Heart left ventricle (tissue), 16 donors: Measurements from ENCODE around the gene AFF3. TPM values are rescaled to one million over a fixed set of nuclear protein-coding genes. Genes with fewer than 3 reads are reported as not detected.

Source experiments
- ATAC-seq, 4 donors: fragments of 200-7000 bp; cut with Tn5 transposase; one replicate each; pipeline ENCODE4 v1.9.1; 2020 to 2022; ENCODE audit warnings: moderate library complexity in 4 of 4, mild to moderate bottlenecking in 3 of 4, moderate number of reproducible peaks in 1 of 4
- DNase-seq, 5 donors: peaks; one replicate each; pipeline ENCODE4 v3.0.0-alpha.2; 2020
- H3K27ac ChIP-seq, 12 donors: fragments of 200-600 bp; sonication (generic) in 4 of 12; one replicate each; pipeline versions ENCODE4 v1.5.0 to v1.8.0; 2016 to 2022; ENCODE audit warnings: mild to moderate bottlenecking in 2 of 12
- H3K27me3 ChIP-seq, 9 donors: fragments of 200-600 bp; sonication (generic) in 2 of 9; one replicate each; pipeline versions ENCODE4 v1.5.1 to v1.8.0; 2016 to 2022; ENCODE audit warnings: mild to moderate bottlenecking in 3 of 9
- H3K36me3 ChIP-seq, 9 donors: fragments of 200-600 bp; sonication (generic) in 2 of 9; one replicate each; pipeline versions ENCODE4 v1.5.0 to v1.8.0; 2018 to 2022; ENCODE audit warnings: mild to moderate bottlenecking in 2 of 9
- H3K4me1 ChIP-seq, 12 donors: fragments of 200-600 bp; sonication (generic) in 4 of 12; one replicate each; pipeline versions ENCODE4 v1.5.0 to v1.8.0; 2016 to 2022; ENCODE audit warnings: mild to moderate bottlenecking in 3 of 12
- H3K4me3 ChIP-seq, 12 donors: fragments of 200-600 bp; sonication (generic) in 4 of 12; one replicate each; pipeline versions ENCODE4 v1.5.0 to v1.8.0; 2017 to 2022; ENCODE audit warnings: mild to moderate bottlenecking in 9 of 12, moderate library complexity in 4 of 12
- H3K9me3 ChIP-seq, 12 donors: fragments of 200-600 bp; sonication (generic) in 4 of 12; one replicate each; pipeline versions ENCODE4 v1.5.0 to v1.8.0; 2016 to 2022; ENCODE audit warnings: mild to moderate bottlenecking in 1 of 12
- CTCF ChIP-seq, 12 donors: fragments of 200-600 bp; sonication (generic) in 4 of 12; IDR thresholded peaks; one replicate each; pipeline versions ENCODE4 v1.5.0 to v1.8.0; 2018 to 2022; ENCODE audit warnings: antibody characterized with exemption in 12 of 12, mild to moderate bottlenecking in 5 of 12
- POLR2A ChIP-seq, 2 donors: fragments of 450-650 bp; IDR thresholded peaks; one replicate each; pipeline ENCODE4 v1.6.1; 2017; ENCODE audit warnings: antibody characterized with exemption in 2 of 2, mild to moderate bottlenecking in 2 of 2, moderate library complexity in 2 of 2
- WGBS, 4 donors: extraction: QIAGEN DNeasy Blood & Tissue Kit in 2 of 4; methylation state at CpG; one replicate each; pipeline versions ENCODE4 v1.1.5 to v1.1.7; 2013 to 2018; 5-methylcytosine and 5-hydroxymethylcytosine counted together
- intact Hi-C, 10 donors: fragments of 100-400 bp; cut with DNase I; formaldehyde crosslinking; loops; one replicate each; pipeline versions ENCODE4 v1.11.1 to v1.14.2; 2022
- polyA plus RNA-seq, 2 donors: library from polyadenylated mRNA; stranded (reverse); fragments of 200-250 nt; gene quantifications; one replicate each; pipeline ENCODE4 v1.2.3, GENCODE V29; 2013
- total RNA-seq, 9 donors: library from RNA; depleted of rRNA in 2 of 9; stranded (reverse); fragments of >200 nt in 2 of 9; fragmentation: NEBNext Ultra II Directional in 3 of 9; extraction: Animal tissue kit (Norgen Biotek cat#: 25700) in 3 of 9; gene quantifications; one replicate each; pipeline versions ENCODE4 v1.1.0 to v1.2.4, GENCODE V29; 2016 to 2023
- donor health status: ischemic (EF 13 %, LVEDD 7.1; RV severe dilation, severe dysfunction).
- donor health status: healthy with polysubstance abuse.
- donor health status: DM: no; HTN: yes; CAD: no.
- donor health status: DM: no; HTN: no; CAD: no.
- donor health status: ischemic (EF 25% LVEDD 6.9; RV normal size, moderate dysfunction).
- donor health status: ischemic (EF 25% LVEDD 5.7; RV mildly dilated, moderate dysfunction).
- donor health status: healthy.
- donor health status: DM: yes; HTN: yes; CAD: no.
- donor health status: ischemic (EF 35%, LVEDD 5.7; RV mildly dilated, moderate dysfunction).
- donor health status: nonischemic (EF 11% LVEDD 7.7; RV severe dilation, severe dysfunction).
- donor health status: DM: yes; HTN: yes; CAD: no.
- donor health status: PGD.
- donor health status: ischemic (EF 29% LVEDD 5.4; RV normal size, mild dysfunction).
- donor health status: nonischemic (EF 23%, LVEDD 6.1; RV moderate dilation, normal function).

The AFF3 gene
- total and polyA plus RNA-seq, 11 donors = 1.3 to 15.5 (median 4.7) TPM

- Histone ChIP-seq H3K4me1 (peaks cover 0 to 15% (median 0%) of the 10 kb centered on the region in 12 donors), H3K27ac (no peak overlapping the region)
- ATAC-seq = no peak
Observed at GRCh38 chr2:99899882-99900281, 242.5 kb downstream of the AFF3 start.

GRCh38 chr2:99899058-99899855, 243.1 kb downstream of the AFF3 start:
- ATAC-seq (no peak), DNase-seq (no peak)
- no peaks in the 10 kb centered on the region for H3K36me3 ChIP-seq
- H3K4me3 ChIP-seq = no peak overlapping the region
- no peaks in the 10 kb centered on the region for H3K27me3 ChIP-seq
- H3K9me3 ChIP-seq = no peaks in the 10 kb centered on the region
- intact Hi-C loops = no loop called here
- no peak for TF ChIP-seq POLR2A (IDR thresholded peaks at IDR 0.05)
- no peak for TF ChIP-seq CTCF (IDR thresholded peaks at IDR 0.05)
- H3K4me1 ChIP-seq = peaks cover 0 to 9% (median 0%) of the 10 kb centered on the region in 12 donors
- WGBS, 4 donors = 78 to 97% (median 95%) methylated on average over 5 of the region's 5 CpGs
- H3K27ac ChIP-seq = no peak overlapping the region

More at GRCh38 chr2:99899882-99900281, 242.5 kb downstream of the AFF3 start:
- no peaks in the 10 kb centered on the region for H3K36me3 ChIP-seq
- TF ChIP-seq POLR2A (IDR thresholded peaks at IDR 0.05) = no peak
- no peak for TF ChIP-seq CTCF (IDR thresholded peaks at IDR 0.05)
- H3K27me3 ChIP-seq = no peaks in the 10 kb centered on the region
- 87 to 92% (median 91%) methylated on average over 3 of the region's 3 CpGs for WGBS, 4 donors
- no peak overlapping the region for H3K4me3 ChIP-seq
- intact Hi-C loops = no loop called here
- no peak for DNase-seq
- no peaks in the 10 kb centered on the region for H3K9me3 ChIP-seq

- ATAC-seq = no peak
- no peak for TF ChIP-seq POLR2A (IDR thresholded peaks at IDR 0.05)
- no peak for TF ChIP-seq CTCF (IDR thresholded peaks at IDR 0.05)
- WGBS, 4 donors = 89 to 94% (median 91%) methylated on average over 12 of the region's 12 CpGs
- intact Hi-C loops = no loop called here
- peaks cover 0 to 9% (median 0%) of the 10 kb centered on the region in 12 donors for H3K4me1 ChIP-seq
- no peak overlapping the region for H3K27ac ChIP-seq
- H3K9me3 ChIP-seq = no peaks in the 10 kb centered on the region
- H3K36me3 ChIP-seq = no peaks in the 10 kb centered on the region
- H3K27me3 ChIP-seq = no peaks in the 10 kb centered on the region
- H3K4me3 ChIP-seq = no peak overlapping the region
- no peak for DNase-seq
Observed at GRCh38 chr2:99898336-99899048, 243.9 kb downstream of the AFF3 start.

- DNase-seq = no peak
- Histone ChIP-seq H3K4me1 (peaks cover 0 to 13% (median 5%) of the 10 kb centered on the region in 12 donors), H3K4me3 (no peak overlapping the region), H3K9me3 (no peaks in the 10 kb centered on the region), H3K27me3 (no peaks in the 10 kb centered on the region), H3K27ac (peak overlapping the region in 2 of 12 donors; percentile 17 to 34), H3K36me3 (no peaks in the 10 kb centered on the region)
- intact Hi-C loops = no loop called here
- WGBS, 4 donors = 92 to 97% (median 95%) methylated on average over 7 of the region's 7 CpGs
- TF ChIP-seq CTCF (IDR thresholded peaks at IDR 0.05) (no peak), POLR2A (IDR thresholded peaks at IDR 0.05) (no peak)
- ATAC-seq = peak in 1 of 4 donors; percentile 23
Observed at GRCh38 chr2:99891428-99891780, 251.0 kb downstream of the AFF3 start.
